Erythroblast (primary cell): ENCODE results near the gene NTHL1.

Experiments
- DNase-seq, 2 experiments: peaks; one replicate each; lab custom pipeline; 2025; lab: John Stamatoyannopoulos, UW
- GATA1 ChIP-seq: IDR thresholded peaks from 2 replicates; pipeline ENCODE4 v1.6.1; 2011; ENCODE audit warnings: low read depth, mild to moderate bottlenecking, control low read depth, low read length, moderate library complexity
- POLR2A ChIP-seq: IDR thresholded peaks from 2 replicates; pipeline ENCODE4 v1.6.1; 2011; ENCODE audit warnings: mild to moderate bottlenecking, low read length

The NTHL1 gene

DNA sequence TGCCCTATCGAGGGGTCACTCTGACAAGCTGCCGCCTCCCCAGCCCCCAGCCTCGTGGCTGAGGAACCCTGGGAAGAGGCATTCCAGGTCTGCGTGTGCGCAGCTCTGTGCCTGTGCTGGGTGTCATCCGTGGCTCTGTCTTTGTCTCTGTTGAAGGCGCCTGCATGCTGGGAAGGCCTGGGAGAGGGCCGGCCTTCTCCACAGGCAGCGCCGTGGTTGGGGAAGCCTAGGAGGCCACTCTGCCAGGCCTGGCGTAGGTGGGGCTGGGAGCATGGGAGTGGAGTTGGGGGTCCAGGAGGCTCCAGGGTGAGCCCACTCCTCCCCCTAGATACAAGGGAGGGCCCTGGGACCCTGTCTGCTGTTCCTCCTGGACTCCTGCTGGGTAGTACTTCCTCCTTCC is 17.6 kb downstream of the NTHL1 start:
- TF ChIP-seq POLR2A (no peak), GATA1 (no peak)
- DNase-seq = no peak

DNA sequence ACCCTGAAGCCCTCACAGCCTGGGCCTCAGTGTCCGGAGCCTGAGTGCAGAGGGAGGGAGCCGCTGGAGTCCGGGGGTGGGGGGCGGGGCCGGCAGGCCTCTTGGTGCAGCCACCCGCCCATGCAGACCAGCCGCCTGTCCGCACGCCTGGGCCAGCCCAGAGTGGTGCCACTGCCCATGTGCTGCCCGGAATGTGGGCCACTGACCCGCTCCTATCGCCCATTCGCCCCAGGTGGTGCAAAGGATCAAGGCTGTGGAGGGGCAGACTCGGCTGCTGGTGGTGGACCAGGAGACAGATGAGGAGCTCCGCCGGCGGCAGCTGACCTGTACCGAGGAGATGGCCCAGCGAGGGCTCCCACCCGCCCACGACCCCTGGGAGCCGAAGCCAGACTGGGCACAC is 18.3 kb downstream of the NTHL1 start:
- TF ChIP-seq POLR2A (no peak), GATA1 (no peak)
- no peak for DNase-seq

DNA sequence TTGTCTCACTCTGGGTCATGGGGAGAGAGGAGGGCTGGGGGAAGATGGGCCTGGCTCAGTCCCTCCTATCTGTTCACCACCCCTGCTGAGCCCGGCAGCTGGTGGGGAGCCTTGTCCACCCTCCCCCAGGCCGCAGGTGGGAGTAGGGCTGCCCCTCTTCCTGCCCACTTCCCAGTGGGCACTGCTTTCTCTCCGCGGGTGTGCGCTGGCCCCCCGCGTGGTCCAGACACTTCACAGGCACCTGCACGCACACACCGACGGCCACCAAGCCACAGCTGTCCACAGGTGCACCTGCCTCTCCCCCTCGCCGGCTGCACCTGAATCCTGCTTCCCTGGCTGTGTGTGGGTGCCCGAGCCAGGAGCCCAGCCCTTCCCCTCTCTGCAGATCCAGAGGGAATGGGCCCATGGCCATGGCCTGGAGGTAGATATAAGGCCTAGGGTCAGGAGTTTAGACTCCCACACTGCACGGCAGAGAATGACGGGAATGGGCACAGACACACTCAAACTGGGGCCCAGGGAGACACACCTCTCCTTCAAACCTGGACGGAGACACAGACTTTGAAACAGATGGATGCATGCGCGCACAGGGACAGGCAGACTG is 18.9 kb downstream of the NTHL1 start:
- no peak for DNase-seq
- no peak for TF ChIP-seq GATA1
- TF ChIP-seq POLR2A = no peak

DNA sequence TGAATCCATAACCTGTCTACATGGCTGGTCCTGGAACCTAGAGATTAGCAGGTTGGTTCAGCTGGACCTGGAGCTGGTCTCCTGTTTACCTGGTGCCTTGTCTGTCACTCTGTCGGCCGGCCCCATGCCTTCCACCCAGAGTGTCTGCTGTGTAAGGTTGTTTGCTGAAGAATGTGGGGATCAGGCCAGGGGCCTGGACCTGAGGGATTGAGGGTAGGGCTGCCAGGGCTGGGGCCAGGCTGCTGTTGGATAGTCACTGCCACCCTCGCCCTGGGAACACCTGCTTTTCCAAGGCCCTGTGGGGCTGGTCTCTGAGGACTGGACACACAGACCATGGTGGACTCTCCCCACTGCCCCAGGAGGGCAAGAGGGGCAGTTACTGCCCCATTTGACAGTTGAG is 19.5 kb downstream of the NTHL1 start:
- TF ChIP-seq POLR2A (no peak), GATA1 (no peak)

DNA sequence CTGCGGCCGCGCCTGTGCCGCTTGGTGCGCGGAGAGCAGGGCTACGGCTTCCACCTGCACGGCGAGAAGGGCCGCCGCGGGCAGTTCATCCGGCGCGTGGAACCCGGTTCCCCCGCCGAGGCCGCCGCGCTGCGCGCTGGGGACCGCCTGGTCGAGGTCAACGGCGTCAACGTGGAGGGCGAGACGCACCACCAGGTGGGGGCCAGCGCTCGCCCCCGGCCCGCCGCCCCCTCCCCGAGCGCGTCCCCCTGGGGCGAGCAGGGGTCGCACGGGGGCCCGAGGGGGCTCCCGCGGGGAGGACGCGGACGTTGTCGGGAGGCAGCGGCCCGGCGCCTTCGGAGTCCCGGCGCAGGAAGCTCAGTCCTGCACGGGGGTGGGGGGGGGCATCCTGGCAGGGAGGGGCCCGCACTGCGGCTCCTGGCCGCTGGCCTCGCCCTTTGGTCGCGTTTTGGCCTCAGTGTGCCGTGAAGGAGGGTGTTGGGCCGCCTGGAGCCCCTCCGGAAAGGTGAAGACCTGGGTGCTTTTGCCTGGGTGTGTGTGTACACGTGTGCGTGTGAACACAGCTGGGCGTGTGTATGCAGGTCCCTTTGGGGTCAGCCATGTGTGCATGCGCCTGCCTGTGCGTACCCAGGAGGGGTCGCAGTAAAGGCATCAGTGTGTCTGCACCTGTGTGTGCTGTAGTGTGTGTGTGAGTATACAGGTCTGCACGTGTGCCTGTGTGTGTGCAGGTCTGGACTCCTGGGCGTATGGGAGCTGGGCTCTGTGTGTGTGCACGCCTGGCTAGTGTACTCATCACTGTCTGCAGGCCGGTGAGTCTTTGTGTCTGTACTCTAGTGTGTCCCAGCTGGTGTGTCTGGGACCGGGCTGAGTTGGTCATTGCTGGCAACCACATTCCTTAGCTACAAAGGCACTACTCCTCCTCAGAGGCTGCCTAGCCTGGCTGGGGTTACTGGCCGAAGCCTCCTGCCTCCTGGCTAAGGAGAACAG is 20.3 kb downstream of the NTHL1 start:
- no peak for DNase-seq
- no peak for TF ChIP-seq POLR2A
- TF ChIP-seq GATA1 = no peak

More for the DNA sequence above, 19.5 kb downstream of the NTHL1 start:
- no peak for DNase-seq

DNA sequence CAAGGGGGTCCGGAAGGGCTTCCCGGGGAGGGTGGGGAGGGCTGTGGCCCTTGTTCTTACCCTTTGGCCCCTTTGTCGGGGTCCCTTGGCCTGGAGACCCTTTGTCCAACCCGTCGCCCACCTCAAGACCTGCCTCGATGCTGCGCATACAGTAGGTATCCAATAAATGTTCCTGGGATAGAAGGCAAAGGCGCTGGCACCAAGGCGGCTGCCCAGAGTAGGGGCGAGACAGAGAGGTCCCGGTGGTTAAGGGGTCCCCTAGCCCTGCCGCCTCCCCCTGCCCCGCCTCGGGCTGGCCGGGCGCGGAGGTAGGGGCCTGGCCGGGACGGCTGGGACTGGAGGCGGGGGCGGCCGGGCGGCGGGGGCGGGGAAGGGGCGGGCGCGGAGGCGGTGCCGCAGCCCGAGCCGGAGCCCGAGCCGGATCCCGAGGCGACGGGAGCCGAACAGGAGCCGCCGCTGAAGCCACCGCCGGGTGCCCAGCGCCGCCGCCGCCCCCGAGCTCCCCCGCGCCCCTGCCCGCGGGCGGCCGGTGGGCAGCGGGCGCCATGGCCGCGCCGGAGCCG is 21.1 kb downstream of the NTHL1 start, which contains the start of gene NHERF2:
TSS of gene NHERF2 (plus strand) at position 442 of the 563 bp plus-strand sequence. CDS start at position 546, 104 bp downstream.
- TF ChIP-seq GATA1 (no peak), POLR2A (no peak)
- peak in 1 of 2 experiments; percentile 35 for DNase-seq

DNA sequence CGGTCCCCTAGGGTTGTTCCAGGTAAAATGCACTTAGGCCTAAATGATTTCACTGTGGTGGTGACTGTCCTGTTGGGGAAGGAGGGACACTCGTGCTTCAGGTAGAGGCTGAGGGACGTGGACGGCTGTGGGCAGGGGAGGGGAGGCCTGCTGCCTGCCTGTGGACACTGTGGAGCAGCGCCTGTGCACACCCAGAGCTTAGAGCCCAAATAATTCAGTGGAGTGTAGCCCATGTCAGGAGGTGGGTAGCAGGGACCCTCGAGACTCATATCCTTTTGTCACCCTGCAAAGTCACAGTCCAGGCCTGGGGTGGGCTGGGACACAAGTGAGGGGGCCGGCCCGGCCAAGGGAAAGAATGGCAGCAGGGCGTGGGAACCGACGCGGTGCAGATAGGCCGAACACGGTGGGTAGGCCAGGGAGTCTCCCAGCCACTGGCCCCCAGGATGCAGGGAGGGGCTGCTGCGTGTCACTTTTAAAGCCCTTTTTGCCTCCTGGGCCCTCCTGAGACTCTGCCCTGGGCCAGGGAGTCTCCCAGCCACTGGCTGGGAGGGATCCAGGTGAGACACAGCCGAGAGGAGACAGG is 21.7 kb downstream of the NTHL1 start:
- TF ChIP-seq GATA1 = no peak
- no peak for TF ChIP-seq POLR2A
- DNase-seq = no peak

DNA sequence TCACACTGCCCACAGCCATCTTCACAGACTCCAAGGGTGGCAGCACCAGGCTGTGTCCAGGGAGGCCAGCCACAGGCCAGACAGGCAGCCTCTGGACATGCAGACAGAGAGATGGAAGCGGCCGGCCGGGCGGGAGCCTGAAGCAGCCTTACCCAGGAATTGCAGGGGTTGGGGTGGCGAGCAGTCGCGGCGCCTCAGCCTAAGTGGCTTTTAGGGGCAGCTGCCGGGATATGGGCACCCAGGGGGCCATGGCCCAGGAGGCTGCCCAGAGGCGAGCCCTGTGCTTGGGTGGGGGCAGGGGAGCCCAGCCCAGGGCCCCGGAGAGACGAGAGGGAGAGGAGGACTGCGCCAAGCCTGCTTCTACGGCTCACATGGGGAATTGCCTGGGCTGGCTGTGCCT is 22.4 kb downstream of the NTHL1 start:
- no peak for TF ChIP-seq GATA1
- DNase-seq = no peak

DNA sequence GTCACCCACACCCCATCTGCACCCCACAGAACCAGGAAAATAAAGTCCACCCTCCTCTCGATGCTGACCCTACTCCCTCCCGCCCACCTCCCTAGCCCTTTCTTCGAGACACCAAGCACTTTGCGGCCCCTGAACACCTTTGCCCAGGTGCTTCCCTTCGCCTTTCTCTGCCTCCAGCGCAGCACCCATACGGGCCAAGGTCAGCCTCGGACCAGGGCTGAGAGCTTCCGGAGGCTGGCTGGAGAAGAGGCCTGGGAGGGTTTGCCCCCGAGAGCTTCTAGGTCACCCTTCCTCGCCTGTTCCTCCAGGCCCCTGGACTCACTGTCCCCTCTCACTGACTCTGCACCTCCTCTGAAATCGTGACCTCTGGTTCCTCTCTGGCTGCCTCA is 23.6 kb downstream of the NTHL1 start:
- TF ChIP-seq GATA1 = no peak
- TF ChIP-seq POLR2A = no peak
- no peak for DNase-seq

DNA sequence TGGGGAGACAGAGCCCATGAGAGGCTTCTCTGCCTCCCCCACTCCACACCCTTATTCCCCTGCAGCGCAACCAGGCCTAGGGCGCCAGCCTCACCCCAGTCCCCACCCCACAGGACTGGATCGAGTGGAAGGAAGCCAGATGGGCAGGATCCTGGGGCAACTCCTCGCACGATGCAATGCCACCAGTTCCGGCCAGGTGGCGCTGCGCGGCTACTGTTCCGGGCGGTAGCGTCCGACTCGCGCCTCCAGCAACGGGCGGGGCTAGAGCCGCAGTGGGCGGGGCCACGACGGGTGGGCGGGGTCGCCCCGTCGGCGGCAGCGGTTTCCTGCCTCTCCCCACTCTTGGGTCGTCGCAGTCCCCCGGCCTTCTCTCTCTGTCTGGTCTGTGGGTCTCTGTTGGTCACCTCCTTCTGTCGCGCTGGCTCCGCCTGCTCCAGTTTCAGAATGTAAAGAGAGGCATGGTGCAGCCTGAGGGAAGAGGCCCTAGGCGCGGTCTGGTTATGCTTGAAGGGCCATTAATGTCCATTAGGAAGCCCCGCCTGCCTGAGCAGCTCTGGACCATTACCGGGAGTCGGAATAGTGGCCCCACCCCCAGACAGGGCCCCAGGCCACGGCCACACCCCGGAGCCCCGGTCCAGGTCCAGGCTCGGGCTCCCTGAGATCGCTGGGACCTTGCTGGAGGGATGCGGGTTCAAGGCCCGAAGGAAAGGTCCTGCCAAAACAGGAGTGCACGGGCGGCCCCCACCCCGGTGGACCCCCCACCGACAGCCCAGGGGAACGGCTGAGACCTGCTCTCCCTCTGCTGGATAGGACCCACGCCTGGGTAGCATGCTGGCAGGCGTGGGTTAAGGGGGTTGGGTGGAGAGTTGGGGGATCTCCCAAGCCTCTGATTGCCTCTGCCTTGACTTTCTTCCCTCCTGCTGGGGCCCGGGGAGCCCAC is 24.3 kb downstream of the NTHL1 start:
- TF ChIP-seq POLR2A = no peak
- peak; percentile 88 to 95 for DNase-seq

DNA sequence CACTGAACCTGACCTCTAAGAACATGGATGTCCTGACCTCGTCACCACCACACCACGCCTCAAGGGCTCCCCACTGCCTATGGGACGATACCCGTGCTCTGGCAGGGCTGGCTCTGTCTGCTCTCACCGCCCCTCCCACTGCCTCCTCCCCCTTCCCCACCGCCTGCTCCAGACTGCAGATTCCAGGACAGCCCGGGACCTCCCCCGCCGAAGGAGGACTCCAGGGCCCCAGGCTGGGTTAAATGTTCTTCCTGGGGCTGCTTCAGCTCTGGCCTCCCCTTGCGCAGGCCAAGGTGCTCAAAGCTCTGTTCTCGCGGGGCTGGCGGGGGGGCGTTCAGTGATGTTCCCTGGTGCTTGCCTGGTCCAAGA is 24.9 kb downstream of the NTHL1 start:
- DNase-seq = peak in 1 of 2 experiments; percentile 49
- no peak for TF ChIP-seq GATA1
- TF ChIP-seq POLR2A = no peak

DNA sequence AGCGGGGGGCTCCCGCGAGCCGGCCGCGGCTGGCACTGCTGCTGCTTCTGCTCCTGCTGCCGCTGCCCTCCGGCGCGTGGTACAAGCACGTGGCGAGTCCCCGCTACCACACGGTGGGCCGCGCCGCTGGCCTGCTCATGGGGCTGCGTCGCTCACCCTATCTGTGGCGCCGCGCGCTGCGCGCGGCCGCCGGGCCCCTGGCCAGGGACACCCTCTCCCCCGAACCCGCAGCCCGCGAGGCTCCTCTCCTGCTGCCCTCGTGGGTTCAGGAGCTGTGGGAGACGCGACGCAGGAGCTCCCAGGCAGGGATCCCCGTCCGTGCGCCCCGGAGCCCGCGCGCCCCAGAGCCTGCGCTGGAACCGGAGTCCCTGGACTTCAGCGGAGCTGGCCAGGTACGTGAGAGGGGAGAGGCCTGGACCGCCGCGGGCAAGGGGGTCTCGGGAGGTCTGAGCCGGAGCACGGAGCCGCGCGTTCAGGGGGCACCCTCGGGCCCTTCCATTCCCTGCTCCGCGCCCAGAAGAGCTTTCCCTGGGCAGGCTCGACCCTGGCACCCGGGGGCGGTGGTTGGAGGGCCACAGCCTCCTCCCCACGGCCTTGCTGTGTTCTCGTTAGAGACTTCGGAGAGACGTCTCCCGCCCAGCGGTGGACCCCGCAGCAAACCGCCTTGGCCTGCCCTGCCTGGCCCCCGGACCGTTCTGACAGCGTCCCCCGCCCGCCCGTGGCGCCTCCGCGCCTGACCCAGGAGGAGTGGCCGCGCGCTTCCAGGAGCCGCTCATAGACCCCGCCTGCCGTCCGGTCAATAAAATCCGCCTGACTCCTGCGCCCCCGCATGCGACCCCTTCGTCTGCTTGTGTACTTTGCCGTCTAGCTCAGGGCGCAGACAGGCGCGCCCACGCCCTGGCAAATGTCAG is 27.5 kb downstream of the NTHL1 start:
- no peak for DNase-seq
- TF ChIP-seq POLR2A (no peak), GATA1 (no peak)
